GM12874 (cell line): ENCODE data around the gene GSKIP.

Experiments
- TF ChIP-seq, protein P1 (sequence below): IDR thresholded peaks from 2 replicates; pipeline ENCODE4 v1.5.1; 2011; ENCODE audit warnings: low read depth, mild to moderate bottlenecking, control low read depth, low read length, moderate library complexity; ENCODE audit not compliant: insufficient read depth

The GSKIP gene

DNA sequence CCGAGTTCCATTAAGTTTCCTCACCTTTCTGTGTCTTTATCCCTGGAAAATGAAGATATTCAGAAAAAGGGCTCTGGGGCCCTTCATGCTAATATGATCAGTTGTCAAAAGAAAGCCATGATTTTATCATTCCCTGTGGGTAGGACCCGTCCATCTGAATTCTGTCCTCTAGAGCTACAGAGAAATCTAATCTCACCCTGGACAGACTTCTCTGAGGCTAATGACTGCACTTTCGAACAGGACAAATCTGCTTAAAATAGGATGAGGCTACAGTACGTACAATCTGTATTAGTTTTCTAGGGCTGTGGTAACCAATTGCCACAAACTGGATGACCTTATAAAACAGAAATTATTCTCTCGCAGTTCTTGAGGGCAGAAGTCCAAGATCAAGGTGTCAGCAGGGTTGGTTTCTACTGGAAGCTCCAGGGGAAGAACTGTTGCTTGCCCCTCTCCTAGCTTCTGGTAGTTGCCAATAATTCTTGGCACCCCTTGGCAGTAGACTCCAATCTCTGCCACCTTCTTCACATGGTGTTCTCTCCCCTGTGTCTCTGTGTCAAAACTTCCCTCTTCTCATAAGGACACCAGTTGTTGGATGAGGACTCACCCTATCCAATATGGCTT is 29.9 kb downstream of the GSKIP start:
- TF ChIP-seq, protein P1, sequence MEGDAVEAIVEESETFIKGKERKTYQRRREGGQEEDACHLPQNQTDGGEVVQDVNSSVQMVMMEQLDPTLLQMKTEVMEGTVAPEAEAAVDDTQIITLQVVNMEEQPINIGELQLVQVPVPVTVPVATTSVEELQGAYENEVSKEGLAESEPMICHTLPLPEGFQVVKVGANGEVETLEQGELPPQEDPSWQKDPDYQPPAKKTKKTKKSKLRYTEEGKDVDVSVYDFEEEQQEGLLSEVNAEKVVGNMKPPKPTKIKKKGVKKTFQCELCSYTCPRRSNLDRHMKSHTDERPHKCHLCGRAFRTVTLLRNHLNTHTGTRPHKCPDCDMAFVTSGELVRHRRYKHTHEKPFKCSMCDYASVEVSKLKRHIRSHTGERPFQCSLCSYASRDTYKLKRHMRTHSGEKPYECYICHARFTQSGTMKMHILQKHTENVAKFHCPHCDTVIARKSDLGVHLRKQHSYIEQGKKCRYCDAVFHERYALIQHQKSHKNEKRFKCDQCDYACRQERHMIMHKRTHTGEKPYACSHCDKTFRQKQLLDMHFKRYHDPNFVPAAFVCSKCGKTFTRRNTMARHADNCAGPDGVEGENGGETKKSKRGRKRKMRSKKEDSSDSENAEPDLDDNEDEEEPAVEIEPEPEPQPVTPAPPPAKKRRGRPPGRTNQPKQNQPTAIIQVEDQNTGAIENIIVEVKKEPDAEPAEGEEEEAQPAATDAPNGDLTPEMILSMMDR = no peak

- TF ChIP-seq, protein P1 = no peak
These were observed 30.9 kb downstream of the GSKIP start for GRCh38 chr14:96394047-96394815.

- TF ChIP-seq, protein P1 = no peak
These were observed 35.1 kb downstream of the GSKIP start for GRCh38 chr14:96398432-96398831.

DNA sequence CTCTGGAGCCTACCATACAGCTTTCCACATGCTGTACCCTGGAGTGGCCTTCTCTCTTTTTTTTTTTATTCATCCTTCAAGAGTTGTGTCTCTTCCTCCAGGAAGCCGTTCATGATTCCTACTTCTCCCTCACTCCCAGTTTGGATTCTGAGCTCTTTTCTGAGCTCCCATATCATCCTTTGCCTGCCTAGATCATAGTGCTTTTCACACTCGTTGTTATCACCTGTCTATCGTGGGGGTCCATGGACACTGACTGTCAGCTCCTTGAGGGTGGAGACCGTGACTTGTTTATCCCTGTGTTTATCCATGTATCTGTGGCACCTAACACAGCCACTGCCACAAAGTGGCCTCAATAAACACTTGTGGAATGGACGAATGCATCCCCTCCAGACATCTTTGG is 35.6 kb downstream of the GSKIP start:
- TF ChIP-seq, protein P1 = no peak

DNA sequence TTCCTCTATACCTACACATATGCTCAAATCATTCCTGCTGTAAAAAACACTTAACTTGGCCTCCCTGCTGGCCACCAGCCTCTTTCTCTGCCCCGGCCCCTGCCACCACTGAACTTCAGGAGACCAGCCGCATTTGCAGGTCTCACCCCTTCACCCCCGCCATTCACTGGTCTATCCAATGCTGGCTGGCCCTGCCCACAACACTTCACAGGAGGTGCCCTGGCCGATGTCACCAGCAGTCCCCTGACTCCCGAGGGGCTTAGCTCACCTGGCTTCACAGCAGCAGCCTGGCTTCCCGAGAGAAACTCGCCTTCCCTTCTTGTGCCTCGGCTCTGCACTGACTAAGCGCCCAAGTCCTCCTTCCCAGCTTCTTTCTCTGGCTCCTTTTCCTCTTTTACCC is 36.1 kb downstream of the GSKIP start:
- TF ChIP-seq, protein P1 = no peak

DNA sequence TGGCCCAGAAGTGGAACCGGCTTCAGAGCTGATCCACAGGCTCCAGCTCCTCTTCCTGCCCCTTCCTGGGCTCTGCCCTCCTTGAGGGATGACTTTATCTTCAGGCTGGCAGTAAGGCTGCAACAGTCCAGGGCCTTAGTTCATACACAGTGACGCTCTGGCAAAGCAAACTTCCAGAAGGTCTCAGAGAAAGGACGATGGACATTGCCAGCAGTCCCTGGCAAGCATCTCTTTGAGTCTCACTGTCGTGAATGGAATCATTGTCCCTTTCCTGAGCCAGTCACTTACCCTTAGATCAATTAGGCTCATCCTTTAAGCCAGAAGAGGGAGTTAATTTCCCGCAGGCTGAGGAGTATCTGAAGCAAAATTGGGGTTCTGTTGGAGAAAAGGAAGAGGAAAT is 37.2 kb downstream of the GSKIP start:
- TF ChIP-seq, protein P1 = no peak

DNA sequence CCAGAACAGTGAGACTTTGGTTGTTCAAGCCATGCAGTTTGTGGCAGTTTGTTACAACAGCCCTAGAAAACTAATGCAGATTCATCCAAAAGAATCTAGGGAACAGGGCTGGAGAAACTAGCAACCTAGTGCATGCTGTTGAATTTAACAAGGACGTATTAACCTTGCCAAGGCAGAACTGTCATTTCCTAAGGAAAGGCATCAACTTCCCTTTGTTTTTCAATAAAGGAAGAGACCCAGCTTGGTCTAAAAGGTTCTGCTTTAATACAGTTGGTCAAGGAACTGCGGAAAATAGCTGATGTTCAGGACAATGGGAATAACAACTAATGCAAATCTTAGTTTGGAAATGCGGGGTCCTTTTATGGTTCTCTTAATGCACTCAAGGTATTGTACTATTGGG is 40.1 kb downstream of the GSKIP start:
- TF ChIP-seq, protein P1 = no peak
